COLO668 (cell line): ENCODE measurements around the gene THAP12.
"Not testable (repeated sequence)": the region's sequence is repeated elsewhere in the genome, so short reads cannot be mapped to it uniquely, and the experiment has no call there.

ENCODE experiments used
- DNase-seq: peaks from one replicate; lab custom pipeline; 2025; ENCODE audit not compliant: unreplicated experiment; lab: John Stamatoyannopoulos, UW

The THAP12 gene, protein sequence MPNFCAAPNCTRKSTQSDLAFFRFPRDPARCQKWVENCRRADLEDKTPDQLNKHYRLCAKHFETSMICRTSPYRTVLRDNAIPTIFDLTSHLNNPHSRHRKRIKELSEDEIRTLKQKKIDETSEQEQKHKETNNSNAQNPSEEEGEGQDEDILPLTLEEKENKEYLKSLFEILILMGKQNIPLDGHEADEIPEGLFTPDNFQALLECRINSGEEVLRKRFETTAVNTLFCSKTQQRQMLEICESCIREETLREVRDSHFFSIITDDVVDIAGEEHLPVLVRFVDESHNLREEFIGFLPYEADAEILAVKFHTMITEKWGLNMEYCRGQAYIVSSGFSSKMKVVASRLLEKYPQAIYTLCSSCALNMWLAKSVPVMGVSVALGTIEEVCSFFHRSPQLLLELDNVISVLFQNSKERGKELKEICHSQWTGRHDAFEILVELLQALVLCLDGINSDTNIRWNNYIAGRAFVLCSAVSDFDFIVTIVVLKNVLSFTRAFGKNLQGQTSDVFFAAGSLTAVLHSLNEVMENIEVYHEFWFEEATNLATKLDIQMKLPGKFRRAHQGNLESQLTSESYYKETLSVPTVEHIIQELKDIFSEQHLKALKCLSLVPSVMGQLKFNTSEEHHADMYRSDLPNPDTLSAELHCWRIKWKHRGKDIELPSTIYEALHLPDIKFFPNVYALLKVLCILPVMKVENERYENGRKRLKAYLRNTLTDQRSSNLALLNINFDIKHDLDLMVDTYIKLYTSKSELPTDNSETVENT

DNA sequence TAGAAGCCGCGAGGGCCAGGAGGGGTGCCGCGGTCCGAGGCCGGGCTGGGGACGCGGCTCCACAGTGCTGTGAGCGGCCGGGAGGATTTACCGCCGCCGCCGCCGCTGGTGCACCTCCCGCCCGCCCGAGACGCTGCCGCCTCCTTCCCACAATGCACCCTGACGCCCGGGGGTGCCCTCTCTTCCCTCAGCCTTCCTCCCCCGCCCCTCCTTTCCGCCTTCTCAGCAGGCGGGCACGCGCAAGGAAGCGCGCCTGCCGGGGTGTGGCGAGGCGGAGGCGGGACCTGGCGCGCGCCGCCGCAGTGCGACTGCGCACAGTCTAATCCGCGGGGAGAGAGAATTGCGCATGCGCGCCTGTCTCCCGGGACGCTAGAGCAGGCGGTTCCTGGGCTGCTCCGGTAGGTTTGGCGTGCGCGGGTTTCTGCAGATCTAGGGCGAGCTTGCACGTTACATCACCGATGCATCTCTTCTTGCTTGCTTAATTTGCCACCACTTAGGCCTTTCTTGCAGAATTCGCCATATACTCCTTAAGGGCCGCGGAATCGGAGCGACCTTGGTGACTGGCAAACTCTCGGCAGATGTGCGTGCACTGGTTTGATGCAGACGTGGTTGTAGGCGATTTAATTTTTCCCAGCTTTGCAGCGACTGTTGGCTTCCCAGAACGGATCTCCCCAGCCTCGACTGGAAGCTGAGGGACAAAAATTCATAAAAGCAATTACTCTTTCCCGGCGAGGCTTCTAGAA, at the start of gene THAP12, which contains the start of gene GVQW3:
Gene THAP12, minus strand, starts transcription at position 156 of the 743 bp plus-strand sequence. CDS start 296 bp downstream, outside the sequence.
Gene GVQW3, plus strand, starts transcription at position 347 of the 743 bp plus-strand sequence. CDS start 506 bp downstream, outside the sequence.
- peak; percentile 98 for DNase-seq

DNA sequence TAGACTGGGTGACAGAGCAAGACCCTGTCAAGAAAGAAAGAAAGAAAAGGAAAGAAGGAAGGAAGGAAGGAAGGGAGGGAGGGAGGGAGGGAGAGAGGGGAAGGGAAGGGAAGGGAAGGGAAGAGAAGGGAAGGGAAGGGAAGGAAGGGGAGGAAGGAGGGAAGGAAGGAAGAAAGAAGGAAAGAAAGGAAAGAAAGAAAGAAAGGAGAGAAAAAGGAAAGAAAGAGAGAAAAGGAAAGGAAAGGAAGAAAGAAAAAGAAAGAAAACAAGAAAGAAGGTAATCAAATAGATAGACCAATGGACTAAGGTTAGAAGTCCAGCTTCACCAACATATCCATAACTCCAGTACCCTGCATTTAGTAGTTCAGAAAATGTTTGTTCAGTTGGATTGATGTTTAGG, 45.7 kb upstream of the THAP12 start:
- DNase-seq, result no peak

DNA sequence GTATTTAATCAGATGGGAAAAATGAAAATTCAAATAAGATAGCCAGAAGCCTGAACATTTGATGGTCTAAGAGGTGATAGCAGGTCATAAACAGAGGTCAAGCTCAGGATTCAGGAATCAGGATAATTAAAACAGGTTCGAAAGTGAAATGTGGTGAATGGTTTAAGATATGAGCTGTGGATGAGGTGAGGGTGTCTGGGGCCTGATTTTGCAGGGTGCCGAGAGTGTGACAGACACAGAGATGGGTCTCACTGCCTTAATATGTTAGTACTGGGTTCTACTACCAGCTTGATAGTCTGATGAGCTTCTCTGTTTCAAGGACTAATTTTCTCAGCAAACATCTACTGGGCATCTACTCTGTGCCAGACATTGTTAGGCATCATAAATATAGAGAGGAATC, 44.0 kb upstream of the THAP12 start:
- DNase-seq, result no peak

DNA sequence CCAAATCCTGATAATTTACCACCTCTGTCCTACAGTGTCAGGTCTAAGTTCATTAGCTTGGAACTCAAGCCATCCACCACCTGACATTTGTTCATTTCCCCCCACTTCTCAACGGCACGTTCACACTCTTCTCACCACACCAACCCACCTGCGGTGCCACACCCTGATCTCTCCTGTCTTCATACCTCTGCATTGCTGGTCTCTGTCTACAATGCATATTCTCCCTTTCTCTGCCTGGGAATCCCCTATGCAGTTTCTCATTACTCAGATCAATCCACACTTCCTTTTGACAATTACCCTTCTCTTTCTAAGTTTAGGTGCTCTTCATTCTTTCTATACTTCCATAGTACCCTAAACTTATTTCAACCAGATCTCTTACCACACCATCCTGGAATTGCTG, 43.4 kb upstream of the THAP12 start:
- no peak for DNase-seq

DNA sequence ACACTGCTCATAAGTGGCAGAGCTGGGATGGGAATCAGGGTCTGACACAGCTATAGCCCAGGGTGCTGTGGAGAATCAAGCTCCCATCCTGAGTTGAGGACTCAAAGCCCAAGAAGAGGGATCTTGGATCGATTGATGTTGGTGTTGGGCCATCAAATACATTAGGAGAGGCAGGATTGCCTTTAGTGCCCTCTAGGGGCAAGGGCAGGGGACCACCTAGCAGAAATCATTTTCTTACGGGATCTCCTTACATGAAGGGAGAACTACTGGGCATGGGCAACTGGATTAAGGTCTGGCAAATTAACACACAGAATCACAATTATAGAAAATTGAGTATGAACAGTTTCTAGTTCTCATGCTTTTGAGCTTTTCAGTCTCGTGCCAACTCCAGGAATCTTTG, 39.0 kb upstream of the THAP12 start:
- DNase-seq, result peak; percentile 11

DNA sequence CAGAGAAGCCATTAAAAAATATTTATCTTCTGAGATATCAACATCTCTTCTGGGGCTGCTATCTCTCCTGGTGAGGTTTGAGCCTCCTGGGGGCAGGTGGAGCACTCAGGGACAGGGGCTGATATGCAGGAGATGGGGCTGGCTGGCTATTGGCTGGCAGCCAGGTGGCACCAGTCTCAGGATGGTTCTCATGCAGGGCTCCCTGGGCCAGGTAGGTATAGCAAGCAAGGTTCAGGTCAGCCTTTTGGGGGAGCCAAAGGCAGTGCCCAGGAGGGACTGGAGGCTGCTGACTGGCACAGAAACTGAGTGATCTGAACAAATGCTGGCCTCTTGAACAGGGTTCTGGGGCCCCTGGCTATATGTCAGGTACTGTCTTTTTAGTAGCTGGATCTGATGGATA, 34.1 kb upstream of the THAP12 start:
- peak; percentile 28 for DNase-seq

DNA sequence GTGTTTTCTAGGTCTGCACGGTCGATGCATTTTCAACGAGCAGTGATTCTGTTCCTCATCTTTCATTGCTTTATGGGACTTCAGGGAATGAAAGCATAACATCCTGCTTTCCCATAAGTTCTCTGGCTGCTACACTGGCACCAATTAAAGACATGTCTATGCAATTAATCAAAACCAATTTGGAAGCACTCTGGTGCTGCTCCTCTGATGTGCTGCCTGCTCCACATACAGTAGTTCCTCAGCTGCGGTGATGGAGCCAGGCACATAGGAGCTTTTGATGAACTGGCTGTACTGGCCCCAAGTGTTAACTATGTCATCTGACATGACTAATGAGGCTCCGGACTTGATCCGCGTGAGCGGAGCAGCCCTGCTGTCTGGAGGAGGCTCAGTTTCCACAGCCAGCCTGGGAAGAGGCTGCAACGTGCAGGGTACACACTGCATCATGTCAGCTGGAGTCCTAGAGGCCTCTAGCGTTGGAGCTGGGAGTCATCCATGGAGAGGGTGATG, 30.0 kb upstream of the THAP12 start:
- DNase-seq, result no peak

DNA sequence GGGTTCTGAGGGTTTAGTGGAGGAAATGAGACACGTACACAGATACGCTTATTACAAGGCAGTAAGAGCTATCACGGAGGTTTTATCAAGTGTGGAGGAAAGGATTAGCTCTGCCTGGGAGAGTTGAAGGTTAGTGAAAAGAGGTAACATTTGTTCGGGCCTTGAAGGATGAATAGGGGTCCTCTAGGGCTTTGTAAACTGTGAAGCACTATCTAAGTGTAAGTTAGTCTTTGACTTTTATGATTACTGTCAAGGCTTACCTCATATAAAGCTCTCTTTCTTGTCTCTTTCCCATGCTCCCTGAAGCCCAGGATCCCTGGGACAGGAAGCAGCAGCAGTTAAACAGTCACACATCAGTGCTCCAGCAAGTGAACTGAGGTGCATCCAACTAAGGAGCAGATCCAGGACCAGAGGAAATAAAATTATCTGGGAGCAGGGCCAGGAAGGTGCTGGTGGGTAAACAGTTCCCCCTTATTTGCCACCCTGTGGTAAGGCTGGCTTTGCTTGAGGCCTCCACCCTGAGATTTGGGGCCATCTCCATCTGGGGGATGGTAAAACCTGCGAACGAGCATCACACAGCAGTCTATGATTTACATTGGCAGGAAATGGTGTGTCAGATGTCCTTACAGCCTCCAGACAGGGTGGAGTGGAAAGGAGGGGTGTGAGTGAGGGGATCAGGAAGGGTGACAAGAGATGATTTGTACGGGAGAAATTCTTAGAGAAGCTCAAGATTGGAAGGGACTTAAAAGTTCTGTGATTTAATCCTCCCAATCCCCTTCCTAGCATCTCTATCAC, 27.4 kb upstream of the THAP12 start:
- peak; percentile 41 for DNase-seq

DNA sequence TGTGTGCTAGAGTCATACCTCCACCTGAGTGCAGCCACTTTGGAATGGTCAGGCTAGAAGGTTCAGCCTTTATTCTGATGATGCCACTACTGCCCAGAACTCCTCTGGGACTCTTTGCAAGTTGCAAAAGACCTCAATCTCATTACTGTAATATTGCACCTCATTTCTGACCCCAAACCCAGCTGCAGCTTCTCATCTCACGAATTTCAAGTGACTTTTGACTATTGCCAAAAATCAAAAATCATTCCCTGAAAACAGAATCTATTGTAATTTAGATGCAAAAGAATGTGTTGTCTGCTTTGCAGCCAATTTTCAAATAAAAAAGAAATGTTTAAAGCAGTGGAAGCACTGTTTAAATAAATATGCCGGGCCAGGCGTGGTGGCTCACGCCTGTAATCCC, 25.4 kb upstream of the THAP12 start:
- no peak for DNase-seq

DNA sequence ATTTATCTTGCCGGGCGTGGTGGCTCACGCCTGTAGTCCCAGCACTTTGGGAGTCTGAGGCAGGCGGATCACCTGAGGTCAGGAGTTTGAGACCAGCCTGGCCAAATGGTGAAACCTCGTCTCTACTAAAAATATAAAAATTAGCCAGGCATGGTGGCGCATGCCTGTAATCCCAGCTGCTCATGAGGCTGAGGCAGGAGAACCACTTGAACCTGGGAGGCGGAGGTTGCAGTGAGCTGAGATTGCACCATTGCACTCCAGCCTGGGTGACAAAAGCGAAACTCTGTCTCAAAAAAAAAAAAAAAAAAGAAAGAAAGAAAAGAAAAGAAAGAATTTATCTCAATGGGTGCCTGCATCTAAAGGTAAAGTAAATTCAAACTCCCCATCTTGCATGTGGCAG, 20.6 kb upstream of the THAP12 start:
- DNase-seq, result not testable (repeated sequence)

DNA sequence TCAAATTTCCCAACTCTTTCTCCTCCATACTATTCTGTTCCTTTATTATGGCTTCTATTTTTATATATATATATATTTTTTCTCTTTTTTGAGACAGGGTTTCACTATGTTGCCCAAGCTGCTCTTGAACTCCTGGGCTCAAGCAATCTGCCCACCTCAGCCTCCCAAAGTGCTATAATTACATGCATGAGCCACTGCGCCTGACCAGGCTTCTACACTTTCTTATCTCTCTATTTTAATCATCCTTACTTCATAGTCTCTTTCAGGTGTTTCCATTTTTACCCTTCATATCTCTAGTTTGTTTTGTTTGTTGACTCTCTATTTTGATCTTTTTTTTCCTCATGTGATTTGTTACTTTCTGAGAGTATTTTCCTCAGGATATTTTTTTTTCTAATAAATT, 20.0 kb upstream of the THAP12 start:
- DNase-seq, result no peak

DNA sequence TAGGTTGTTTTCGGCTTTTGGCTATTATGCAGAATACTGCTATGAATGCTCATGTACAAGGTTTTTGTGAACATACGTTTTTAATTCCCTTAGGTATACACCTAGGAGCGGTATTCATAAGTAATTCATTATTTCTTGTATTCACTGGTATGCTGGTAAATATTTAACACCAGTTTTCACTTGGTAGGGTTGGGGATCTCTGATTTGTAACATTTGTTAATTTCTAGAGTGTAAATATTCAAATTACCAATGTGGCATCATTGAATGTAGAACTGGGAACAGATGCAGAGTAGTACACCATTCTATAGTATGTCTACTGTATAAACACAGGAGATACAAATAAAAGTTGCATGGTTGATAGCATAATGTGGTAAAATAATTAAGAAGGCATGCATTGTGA, 16.5 kb upstream of the THAP12 start:
- no peak for DNase-seq

DNA sequence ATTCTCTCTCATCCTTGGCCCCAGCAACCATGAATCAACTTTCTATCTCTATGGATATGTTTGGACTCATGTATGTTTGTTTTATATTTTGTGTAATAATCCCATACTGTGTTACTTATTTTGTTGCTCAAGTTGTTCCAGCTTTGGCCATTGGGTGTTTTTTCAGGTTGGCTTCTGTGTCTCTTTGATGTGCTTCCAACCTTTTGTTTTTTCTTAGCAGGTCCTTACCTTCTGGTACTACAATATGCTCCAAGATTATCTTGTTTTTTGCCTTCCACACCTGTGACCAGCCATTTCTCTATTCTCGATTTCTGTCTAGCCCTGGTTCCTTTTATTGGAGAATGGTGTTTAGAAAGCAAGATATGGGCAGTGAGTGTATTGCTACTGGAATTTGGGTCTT, 14.4 kb upstream of the THAP12 start:
- DNase-seq, result no peak

DNA sequence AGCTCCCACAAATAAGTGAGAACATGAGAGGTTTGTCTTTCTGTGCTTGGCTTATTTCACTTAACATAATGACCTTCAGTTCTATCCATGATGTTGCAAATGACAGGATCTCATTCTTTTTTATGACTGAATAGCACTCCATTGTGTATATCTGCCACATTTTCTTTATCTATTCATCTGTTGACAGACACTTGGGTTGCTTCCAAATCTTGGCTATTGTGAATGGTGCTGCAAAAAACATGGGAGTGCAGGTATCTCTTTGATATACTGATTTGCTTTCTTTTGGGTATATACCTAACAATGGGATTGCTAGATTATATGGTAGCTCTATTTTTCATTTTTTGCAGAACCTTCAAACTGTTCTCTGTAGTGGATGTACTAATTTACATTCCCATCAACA, 13.5 kb upstream of the THAP12 start:
- no peak for DNase-seq

DNA sequence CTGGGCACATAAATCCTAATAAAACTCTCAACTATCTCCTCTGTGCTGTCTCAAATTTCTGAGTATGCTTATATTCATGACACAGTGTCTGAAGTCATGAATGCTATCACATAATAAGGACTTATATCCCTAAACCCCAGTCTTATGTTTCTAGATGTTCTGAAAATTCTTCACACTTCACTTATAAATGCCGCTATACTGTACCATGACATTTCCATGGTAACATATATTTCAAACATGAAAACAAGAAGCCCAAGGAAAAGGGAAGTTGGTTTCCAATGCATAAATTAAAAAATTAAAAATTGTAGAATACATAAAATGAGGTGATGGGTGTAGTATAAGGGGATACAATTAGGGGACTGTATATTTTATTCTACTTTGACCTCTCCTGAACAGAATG, 11.9 kb upstream of the THAP12 start:
- no peak for DNase-seq

DNA sequence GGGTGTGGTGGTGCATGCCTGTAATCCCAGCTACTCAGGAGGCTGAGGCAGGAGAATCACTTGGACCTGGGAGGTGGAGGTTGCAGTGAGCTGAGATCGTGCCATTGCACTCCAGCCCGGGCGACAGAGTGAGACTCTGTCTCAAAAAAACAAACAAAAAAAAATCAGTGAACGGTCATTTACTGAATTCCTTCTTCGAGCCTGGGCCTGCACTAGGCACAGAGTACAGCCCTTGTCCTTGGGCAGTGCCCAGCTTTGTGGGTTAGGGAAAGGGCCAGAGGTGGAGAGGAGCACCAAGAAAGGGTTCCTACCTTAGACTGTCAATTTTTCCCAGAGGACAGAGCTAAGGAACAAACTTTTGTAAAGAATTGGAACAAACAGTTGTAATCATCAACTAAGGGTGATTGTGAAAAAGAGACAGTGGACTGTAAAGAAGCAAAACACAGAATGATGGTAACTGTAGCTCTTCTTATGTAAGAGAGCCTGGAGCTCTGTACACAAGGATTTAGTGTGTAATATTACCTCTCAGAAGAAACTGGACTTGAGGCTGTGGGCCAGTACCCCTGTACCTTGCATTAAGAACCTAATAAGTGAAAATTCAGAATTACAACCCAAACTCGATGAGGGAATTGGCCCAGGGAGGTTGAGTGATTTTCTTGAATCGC, 11.0 kb upstream of the THAP12 start:
- no peak for DNase-seq

DNA sequence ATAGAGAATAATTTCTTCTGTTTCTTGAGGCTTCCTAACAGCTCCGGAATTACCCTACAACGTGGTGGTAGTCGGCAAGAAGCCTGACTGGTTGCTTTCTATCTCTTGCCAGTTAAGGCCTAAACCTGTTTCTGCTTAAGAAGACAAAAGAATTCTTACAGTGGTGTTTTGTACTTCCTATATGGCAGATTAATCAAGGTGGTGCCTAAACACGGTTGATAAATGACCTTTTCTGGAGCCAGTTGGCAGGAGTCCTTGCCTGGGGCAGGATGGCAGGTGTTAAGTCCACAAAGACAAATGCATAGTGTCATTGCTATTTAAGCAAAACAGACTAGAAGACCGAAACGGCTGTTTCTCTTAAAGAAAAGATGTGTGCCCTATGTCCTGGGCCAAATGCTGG, 10.1 kb upstream of the THAP12 start:
- DNase-seq, result peak; percentile 65

DNA sequence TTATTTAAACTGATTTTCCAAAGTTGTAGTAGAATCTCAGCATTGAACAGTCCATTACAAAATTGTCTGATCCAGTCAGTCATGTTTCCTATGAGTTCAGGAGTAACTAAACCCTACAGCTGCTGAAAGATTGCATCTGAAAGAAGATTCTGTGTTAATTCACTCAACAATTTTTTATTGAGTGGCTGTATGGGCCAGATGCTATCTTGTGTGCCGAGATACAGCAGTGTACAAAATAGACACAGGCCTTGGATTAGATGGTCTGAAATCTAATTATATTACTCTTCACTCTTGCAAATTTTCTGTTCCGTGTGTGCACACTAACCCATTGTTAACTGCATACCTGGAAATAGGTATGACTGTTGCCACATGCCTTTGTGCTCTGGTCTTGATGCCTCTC, 7.5 kb upstream of the THAP12 start:
- DNase-seq, result no peak

DNA sequence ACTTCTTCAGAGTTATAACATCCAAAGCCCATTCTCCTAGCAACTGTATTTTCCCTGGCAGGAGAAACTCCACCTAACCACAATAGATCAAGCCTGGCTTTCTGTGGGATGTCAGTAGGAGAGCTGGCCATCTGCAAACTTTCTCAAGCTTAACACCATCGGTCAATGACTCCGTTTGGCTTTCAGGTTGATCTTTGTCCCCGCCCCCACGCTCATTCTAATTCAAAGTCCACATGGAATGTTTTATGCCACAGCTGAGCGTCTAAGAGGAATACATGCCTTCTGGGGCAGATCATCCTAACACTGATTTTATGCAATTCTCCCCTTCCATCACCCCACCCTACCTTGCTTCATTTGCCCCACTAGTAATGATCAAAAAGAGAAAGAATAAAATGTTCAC, 5.0 kb upstream of the THAP12 start:
- no peak for DNase-seq

DNA sequence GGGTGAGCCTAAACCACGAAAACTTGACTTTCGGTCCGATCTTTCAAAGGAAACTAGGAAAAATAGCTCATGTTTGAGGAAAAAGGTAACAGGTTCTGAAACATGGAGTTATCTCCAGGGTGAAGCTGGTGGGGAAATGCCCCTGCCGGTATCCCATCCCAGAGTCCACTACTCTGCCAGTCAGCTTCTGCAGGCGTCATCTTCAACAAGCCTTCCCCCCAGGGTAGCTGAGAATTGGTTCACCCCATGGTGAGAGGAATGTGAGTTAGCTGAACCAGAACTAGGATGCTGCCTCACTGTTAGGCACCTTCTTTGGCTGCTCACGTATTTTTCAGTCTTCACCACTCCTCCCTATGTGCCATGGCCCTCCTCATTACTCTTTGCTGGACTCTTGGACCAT, 1.3 kb upstream of the THAP12 start:
- DNase-seq, result peak; percentile 12
